ENCODE measurements around the gene ERP44.

ERP44 gene

DNA sequence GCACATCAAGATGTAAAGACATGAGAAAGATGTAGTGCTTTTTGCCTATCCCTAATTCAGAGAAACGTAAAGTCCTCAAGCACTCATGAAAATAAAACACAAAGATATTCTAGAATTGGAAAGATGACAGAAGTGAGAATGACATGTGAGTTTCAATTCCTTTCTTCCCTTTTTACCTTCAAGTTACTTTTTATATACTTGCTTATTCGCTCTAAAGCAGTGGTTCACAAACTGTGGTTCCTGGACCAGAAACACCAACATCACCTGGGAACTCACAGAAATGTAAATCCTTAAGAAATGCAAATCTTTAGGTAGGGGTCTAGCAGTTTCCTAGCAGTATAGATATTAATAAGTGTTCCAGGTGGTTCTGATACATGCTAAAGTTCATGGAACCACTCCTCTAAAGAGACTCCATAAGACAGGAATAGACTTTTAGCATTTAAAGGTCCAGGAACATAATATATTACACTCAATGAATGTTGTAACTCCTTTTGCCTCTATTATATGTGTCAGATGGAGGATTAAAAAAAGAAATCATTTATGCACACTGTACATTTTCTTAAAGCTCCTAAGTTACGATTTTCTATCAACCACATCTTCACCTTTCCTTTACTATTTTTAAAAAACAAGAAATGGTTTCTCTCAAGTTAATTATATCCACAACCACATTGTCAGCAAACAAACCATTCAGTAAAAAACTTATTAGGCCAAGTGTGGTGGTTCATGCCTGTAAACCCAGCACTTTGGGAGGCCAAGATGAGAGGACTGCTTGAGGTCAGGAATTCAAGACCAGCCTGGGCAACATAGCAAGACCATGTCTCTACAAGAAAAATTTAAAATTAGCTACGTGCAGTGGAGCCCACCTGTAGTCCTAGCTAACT lies 39.9 kb downstream of the ERP44 start:
- no peak overlapping the region for H3K4me3 ChIP-seq (ENCODE audit: low read depth, low read length)
- in situ Hi-C loops (cut with HindIII; ENCODE audit: low sequenced_read_pairs): loop anchor here (10.0 kb wide), 1 partner anchor 526 kb away; no protein-coding TSS in a partner anchor
- no peak for DNase-seq (ENCODE audit: low read depth)
- TF ChIP-seq, protein P1, sequence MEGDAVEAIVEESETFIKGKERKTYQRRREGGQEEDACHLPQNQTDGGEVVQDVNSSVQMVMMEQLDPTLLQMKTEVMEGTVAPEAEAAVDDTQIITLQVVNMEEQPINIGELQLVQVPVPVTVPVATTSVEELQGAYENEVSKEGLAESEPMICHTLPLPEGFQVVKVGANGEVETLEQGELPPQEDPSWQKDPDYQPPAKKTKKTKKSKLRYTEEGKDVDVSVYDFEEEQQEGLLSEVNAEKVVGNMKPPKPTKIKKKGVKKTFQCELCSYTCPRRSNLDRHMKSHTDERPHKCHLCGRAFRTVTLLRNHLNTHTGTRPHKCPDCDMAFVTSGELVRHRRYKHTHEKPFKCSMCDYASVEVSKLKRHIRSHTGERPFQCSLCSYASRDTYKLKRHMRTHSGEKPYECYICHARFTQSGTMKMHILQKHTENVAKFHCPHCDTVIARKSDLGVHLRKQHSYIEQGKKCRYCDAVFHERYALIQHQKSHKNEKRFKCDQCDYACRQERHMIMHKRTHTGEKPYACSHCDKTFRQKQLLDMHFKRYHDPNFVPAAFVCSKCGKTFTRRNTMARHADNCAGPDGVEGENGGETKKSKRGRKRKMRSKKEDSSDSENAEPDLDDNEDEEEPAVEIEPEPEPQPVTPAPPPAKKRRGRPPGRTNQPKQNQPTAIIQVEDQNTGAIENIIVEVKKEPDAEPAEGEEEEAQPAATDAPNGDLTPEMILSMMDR (IDR thresholded peaks at IDR 0.05; ENCODE audit: low read depth, low read length, missing control alignments): no peak

DNA sequence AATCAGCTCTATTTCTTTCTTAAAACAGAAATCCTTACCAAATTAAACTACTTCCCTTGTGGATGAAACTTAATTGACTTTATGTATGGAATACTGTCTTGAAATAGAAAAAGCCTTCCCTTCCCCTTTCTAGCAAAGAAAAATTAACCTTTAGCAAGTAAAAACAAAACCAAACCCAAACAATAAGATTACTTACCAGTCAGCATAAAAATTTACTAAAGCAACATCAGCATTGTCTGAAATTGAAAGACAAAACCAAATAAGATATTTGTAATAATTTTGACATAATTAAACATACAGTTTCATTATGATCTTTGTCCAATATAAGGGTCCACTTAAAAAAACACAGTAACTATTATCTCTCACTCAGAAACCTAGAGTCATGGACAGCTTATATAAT lies 41.2 kb downstream of the ERP44 start:
- in situ Hi-C loops (cut with HindIII; ENCODE audit: low sequenced_read_pairs): loop anchor here (10.0 kb wide), 1 partner anchor 527 kb away; no protein-coding TSS in a partner anchor
- no peak for DNase-seq (ENCODE audit: low read depth)
- H3K4me3 ChIP-seq (ENCODE audit: low read depth, low read length): no peak overlapping the region
- TF ChIP-seq, protein P1 (IDR thresholded peaks at IDR 0.05; ENCODE audit: low read depth, low read length, missing control alignments): no peak

DNA sequence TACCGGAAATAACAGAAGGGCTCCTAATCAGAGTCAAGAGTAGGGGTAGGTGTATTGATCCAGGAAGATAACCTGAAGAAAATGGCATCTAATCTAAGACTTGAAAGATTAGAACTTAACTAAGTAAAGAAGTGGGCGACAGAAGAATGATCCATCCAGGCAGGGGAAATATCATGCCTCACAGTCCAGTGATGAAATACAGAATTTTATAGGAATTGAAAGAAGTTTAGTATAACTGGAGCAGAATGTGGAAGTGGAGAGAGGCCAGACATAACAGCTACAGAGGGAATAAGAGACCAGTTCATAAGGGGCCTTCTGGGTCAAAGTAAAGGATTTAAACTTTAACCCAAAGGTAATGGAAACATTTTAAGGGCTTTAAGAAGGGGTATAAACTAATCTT lies 42.2 kb downstream of the ERP44 start:
- DNase-seq (ENCODE audit: low read depth): no peak
- TF ChIP-seq, protein P1 (IDR thresholded peaks at IDR 0.05; ENCODE audit: low read depth, low read length, missing control alignments): no peak
- no peak overlapping the region for H3K4me3 ChIP-seq (ENCODE audit: low read depth, low read length)
- in situ Hi-C loops (cut with HindIII; ENCODE audit: low sequenced_read_pairs): loop anchor here (10.0 kb wide), 1 partner anchor 528 kb away; no protein-coding TSS in a partner anchor

DNA sequence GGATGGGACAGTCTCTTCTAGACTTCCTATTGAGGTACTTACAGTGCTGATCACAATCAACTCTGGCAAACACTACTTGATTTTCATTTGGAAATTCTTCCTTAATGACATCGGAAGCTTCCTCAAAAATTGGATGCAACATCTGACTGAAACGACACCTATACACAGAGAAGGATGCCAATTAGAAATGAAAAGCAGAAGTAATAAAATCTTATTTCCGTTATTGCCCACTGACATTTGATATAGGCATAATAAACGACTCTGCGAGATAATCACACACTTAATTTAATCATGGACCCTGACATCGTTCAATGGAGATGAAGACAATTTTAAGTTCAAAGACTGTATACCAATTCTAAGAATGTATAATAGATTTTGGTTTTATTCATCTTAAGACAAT lies 46.4 kb downstream of the ERP44 start:
- in situ Hi-C loops (cut with HindIII; ENCODE audit: low sequenced_read_pairs): loop anchor here (10.0 kb wide), 1 partner anchor 532 kb away; no protein-coding TSS in a partner anchor
- no peak for DNase-seq (ENCODE audit: low read depth)

DNA sequence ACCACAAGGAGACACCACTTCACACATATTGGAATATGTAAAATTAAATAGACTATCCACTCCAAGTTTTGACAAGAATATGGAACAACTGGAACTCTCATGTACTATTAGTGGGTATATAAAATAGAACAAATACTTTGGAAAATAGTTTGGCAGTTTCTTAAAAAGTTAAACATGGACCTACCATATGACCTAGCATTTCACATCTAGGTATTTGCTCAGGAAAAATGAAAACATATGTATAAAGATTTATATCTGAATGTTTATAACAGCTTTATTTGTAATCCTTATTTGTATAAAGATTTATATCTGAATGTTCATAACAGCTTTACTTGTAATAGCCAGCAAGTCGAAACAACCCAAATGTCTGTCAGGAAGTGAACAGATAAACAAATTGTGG lies 49.2 kb downstream of the ERP44 start:
- DNase-seq (ENCODE audit: low read depth): no peak
- TF ChIP-seq, protein P1 (IDR thresholded peaks at IDR 0.05; ENCODE audit: low read depth, low read length, missing control alignments): no peak
- H3K4me3 ChIP-seq (ENCODE audit: low read depth, low read length): no peak overlapping the region
- in situ Hi-C loops (cut with HindIII; ENCODE audit: low sequenced_read_pairs): no loop called here

More for the DNA sequence above, 46.4 kb downstream of the ERP44 start:
- TF ChIP-seq, protein P1 (IDR thresholded peaks at IDR 0.05; ENCODE audit: low read depth, low read length, missing control alignments): no peak
- no peak overlapping the region for H3K4me3 ChIP-seq (ENCODE audit: low read depth, low read length)

DNA sequence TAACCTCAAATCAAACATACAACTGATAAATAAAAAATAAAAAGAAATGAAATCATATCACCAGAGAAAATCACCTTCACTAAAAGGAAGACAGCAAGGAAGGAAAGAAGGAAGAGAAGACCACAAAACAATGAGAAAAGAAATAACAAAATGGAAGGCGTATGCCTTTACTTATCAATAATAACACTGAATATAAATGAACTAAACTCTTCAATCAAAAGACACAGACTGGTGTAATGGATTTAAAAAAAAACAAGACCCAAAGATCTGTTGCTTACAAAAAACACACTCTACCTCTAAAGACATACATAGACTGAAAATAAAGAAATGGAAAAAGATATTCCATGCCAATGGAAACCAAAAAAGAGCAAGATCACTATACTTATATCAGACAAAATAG lies 60.3 kb downstream of the ERP44 start:
- in situ Hi-C loops (cut with HindIII; ENCODE audit: low sequenced_read_pairs): no loop called here
- no peak for DNase-seq (ENCODE audit: low read depth)
- TF ChIP-seq, protein P1 (IDR thresholded peaks at IDR 0.05; ENCODE audit: low read depth, low read length, missing control alignments): no peak
- H3K4me3 ChIP-seq (ENCODE audit: low read depth, low read length): no peak overlapping the region
